ENCODE results near the gene DDX25.

DDX25 gene

DNA sequence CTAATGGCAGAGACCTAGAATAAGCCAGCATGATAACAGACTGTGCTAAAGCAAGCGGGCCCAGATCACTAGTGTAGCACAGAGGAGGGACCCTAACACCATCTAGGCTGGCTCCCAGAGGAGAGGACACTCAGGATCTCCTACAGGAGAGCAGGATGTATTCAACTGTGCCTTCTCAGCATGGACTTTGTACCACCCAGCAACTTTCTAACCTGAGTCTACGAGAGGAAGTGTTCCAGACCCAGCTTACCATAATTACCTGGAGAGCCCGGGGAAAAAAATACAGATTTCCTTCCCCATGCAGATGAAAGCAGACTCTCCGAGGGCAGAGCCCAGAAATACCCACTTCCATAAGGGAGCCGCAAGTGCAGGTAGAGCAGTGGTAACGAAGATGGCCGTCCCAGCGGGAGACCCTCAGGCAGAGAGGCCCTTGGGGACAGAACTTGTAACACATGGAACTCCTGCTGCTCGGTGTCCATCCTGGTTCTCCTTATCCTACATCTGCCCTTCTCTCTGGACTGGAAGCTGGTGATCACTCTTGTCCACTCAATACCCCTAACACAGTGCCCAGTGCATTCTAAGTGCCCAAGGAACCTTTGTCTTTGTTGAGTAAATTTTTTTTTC lies 20.2 kb downstream of the DDX25 start:
- TF ChIP-seq TAF1 (IDR thresholded peaks at IDR 0.05; ENCODE audit: low read depth) (no peak), CEBPB (IDR thresholded peaks at IDR 0.05) (no peak)
- TF ChIP-seq, protein P1, sequence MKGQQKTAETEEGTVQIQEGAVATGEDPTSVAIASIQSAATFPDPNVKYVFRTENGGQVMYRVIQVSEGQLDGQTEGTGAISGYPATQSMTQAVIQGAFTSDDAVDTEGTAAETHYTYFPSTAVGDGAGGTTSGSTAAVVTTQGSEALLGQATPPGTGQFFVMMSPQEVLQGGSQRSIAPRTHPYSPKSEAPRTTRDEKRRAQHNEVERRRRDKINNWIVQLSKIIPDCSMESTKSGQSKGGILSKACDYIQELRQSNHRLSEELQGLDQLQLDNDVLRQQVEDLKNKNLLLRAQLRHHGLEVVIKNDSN (IDR thresholded peaks at IDR 0.05): no peak

DNA sequence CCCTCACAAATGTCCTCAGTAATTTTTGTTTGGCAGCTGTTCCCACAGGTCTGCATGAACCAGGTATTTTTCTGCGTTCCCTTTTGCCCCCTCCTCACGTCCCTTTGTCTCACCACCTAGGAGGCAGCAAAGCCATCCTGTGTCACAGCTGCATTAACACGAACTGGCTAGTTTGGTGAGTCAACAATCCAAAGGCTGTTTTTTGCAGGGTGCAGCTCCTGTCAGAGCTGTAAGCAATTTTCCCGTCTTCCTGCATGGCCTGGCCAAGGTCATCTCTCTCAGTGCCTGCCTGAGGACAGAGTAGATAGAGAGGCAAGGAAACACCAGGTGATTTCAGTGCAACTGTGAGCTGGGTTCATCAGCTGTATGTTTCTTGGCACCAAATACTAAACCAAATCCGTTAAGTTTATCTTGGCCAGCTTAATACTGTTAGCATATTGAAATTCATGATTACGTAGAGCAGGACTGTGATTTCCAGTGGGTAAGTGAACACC lies 21.0 kb downstream of the DDX25 start:
- TF ChIP-seq, protein P2, sequence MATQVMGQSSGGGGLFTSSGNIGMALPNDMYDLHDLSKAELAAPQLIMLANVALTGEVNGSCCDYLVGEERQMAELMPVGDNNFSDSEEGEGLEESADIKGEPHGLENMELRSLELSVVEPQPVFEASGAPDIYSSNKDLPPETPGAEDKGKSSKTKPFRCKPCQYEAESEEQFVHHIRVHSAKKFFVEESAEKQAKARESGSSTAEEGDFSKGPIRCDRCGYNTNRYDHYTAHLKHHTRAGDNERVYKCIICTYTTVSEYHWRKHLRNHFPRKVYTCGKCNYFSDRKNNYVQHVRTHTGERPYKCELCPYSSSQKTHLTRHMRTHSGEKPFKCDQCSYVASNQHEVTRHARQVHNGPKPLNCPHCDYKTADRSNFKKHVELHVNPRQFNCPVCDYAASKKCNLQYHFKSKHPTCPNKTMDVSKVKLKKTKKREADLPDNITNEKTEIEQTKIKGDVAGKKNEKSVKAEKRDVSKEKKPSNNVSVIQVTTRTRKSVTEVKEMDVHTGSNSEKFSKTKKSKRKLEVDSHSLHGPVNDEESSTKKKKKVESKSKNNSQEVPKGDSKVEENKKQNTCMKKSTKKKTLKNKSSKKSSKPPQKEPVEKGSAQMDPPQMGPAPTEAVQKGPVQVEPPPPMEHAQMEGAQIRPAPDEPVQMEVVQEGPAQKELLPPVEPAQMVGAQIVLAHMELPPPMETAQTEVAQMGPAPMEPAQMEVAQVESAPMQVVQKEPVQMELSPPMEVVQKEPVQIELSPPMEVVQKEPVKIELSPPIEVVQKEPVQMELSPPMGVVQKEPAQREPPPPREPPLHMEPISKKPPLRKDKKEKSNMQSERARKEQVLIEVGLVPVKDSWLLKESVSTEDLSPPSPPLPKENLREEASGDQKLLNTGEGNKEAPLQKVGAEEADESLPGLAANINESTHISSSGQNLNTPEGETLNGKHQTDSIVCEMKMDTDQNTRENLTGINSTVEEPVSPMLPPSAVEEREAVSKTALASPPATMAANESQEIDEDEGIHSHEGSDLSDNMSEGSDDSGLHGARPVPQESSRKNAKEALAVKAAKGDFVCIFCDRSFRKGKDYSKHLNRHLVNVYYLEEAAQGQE (IDR thresholded peaks at IDR 0.05; ENCODE audit: low read depth): no peak
- no peak for TF ChIP-seq NFIC (IDR thresholded peaks at IDR 0.05)
- no peak for TF ChIP-seq FOXM1 (IDR thresholded peaks at IDR 0.05; ENCODE audit: borderline replicate concordance, low read depth)
- TF ChIP-seq TAF1 (IDR thresholded peaks at IDR 0.05; ENCODE audit: low read depth): no peak
- TF ChIP-seq EP300 (IDR thresholded peaks at IDR 0.05; ENCODE audit: borderline replicate concordance): no peak
- TF ChIP-seq RAD21 (IDR thresholded peaks at IDR 0.05; ENCODE audit: low read depth): no peak
- TF ChIP-seq TCF12 (IDR thresholded peaks at IDR 0.05; ENCODE audit: low read depth): no peak
- TF ChIP-seq TEAD4 (IDR thresholded peaks at IDR 0.05): no peak
- TF ChIP-seq ZBTB7A (IDR thresholded peaks at IDR 0.05; ENCODE audit: low read depth): no peak
- TF ChIP-seq, protein P1 (IDR thresholded peaks at IDR 0.05): no peak
- no peak for TF ChIP-seq CEBPB (IDR thresholded peaks at IDR 0.05)
- no peak for TF ChIP-seq EGR1 (IDR thresholded peaks at IDR 0.05)
- no peak for TF ChIP-seq CREB1 (IDR thresholded peaks at IDR 0.05; ENCODE audit: low read depth)
- no peak for TF ChIP-seq MAX (IDR thresholded peaks at IDR 0.05)
- no peak for TF ChIP-seq YY1 (IDR thresholded peaks at IDR 0.05; ENCODE audit: low read depth)

DNA sequence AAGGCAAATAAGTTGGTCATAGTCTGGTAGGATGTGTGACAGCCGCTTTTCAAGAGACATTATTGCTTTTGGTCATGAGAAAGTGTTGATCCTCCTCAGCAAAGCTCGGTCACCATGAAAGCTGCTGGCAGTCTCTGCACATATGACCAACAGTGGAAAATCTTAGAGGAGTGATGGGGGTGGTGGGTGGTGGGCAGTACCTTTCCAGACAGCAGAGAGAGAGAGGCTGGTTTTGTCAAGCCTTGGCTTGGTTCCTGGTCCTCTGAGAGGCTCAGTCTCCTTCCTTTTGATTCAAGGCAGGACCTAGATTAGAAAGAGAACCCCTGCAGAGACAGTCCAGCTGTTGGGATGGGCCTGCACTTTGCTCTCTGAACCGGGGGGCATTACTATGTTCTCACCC lies 21.5 kb downstream of the DDX25 start:
- TF ChIP-seq TAF1 (IDR thresholded peaks at IDR 0.05; ENCODE audit: low read depth) (no peak), ZBTB7A (IDR thresholded peaks at IDR 0.05; ENCODE audit: low read depth) (no peak), NFIC (IDR thresholded peaks at IDR 0.05) (no peak), RAD21 (IDR thresholded peaks at IDR 0.05; ENCODE audit: low read depth) (no peak), CEBPB (IDR thresholded peaks at IDR 0.05) (no peak), TEAD4 (IDR thresholded peaks at IDR 0.05) (no peak), TCF12 (IDR thresholded peaks at IDR 0.05; ENCODE audit: low read depth) (no peak), FOXM1 (IDR thresholded peaks at IDR 0.05; ENCODE audit: borderline replicate concordance, low read depth) (no peak), CREB1 (IDR thresholded peaks at IDR 0.05; ENCODE audit: low read depth) (no peak)
- TF ChIP-seq, protein P1 (IDR thresholded peaks at IDR 0.05): no peak
- TF ChIP-seq, protein P2 (IDR thresholded peaks at IDR 0.05; ENCODE audit: low read depth): no peak

DNA sequence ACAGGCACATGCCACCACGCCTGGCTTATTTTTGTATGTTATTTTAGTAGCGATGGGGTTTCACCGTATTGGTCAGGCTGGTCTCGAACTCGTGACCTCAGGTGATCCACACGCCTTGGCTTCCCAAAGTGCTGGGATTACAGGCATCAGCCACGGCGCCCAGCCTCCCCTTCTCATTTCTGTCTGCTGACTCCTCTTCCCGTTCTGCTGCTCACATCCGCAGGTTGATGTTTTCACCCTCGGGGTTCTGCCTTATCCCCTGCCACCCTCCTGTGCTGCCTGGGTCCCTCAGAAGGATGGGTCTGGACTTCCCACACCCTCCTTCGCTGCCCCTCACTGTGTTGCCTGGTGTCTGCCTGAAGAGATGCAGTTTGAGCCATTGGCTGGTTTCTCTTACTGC lies 22.4 kb downstream of the DDX25 start:
- no peak for TF ChIP-seq EP300 (IDR thresholded peaks at IDR 0.05; ENCODE audit: borderline replicate concordance)
- TF ChIP-seq TEAD4 (IDR thresholded peaks at IDR 0.05): no peak
- TF ChIP-seq TCF12 (IDR thresholded peaks at IDR 0.05; ENCODE audit: low read depth): no peak
- TF ChIP-seq, protein P1 (IDR thresholded peaks at IDR 0.05): no peak
- TF ChIP-seq NFIC (IDR thresholded peaks at IDR 0.05): no peak
- TF ChIP-seq RAD21 (IDR thresholded peaks at IDR 0.05; ENCODE audit: low read depth): no peak
- no peak for TF ChIP-seq EGR1 (IDR thresholded peaks at IDR 0.05)

- no peak for TF ChIP-seq EP300 (IDR thresholded peaks at IDR 0.05; ENCODE audit: borderline replicate concordance)
Observed at GRCh38 chr11:125929445-125930075, 25.3 kb downstream of the DDX25 start.

Measured in Ishikawa (cell line).